GM21529 (cell line): ENCODE results near the gene NOL12.
"Not testable (repeated sequence)": the region's sequence is repeated elsewhere in the genome, so short reads cannot be mapped to it uniquely, and the experiment has no call there.

Experiments
- ATAC-seq: cut with Tn5 transposase; IDR thresholded peaks from one replicate; pipeline ENCODE4 v1.9.1; 2021; ENCODE audit not compliant: unreplicated experiment

Gene NOL12

GRCh38 chr22:37710675-37711074 is 24.5 kb downstream of the NOL12 start:
- no peak for ATAC-seq

- no peak for ATAC-seq
These were observed 25.3 kb downstream of the NOL12 start for GRCh38 chr22:37711490-37711889.

- no peak for ATAC-seq
These were observed 27.6 kb downstream of the NOL12 start for GRCh38 chr22:37713761-37714160.

- ATAC-seq, result no peak
These were observed 28.5 kb downstream of the NOL12 start for GRCh38 chr22:37714634-37715033.

- ATAC-seq, result no peak
These were observed 29.6 kb downstream of the NOL12 start for GRCh38 chr22:37715760-37716159.

- ATAC-seq, result no peak
These were observed 30.6 kb downstream of the NOL12 start for GRCh38 chr22:37716708-37717107.

GRCh38 chr22:37717235-37717634 is 31.1 kb downstream of the NOL12 start:
- ATAC-seq, result not testable (repeated sequence)

- ATAC-seq, result not testable (repeated sequence)
These were observed 31.7 kb downstream of the NOL12 start for GRCh38 chr22:37717746-37718305.

- ATAC-seq, result no peak
These were observed 39.6 kb downstream of the NOL12 start for GRCh38 chr22:37725551-37726240.

- no peak for ATAC-seq
These were observed 40.2 kb downstream of the NOL12 start for GRCh38 chr22:37726241-37726887.

GRCh38 chr22:37728620-37729019 is 42.5 kb downstream of the NOL12 start:
- no peak for ATAC-seq

- no peak for ATAC-seq
These were observed 45.8 kb downstream of the NOL12 start for GRCh38 chr22:37731804-37732471.

GRCh38 chr22:37732699-37733607 is 46.8 kb downstream of the NOL12 start:
- no peak for ATAC-seq

- no peak for ATAC-seq
These were observed 47.7 kb downstream of the NOL12 start for GRCh38 chr22:37733625-37734401.

GRCh38 chr22:37734402-37734700 is 48.2 kb downstream of the NOL12 start:
- ATAC-seq, result no peak

GRCh38 chr22:37734964-37735451 is 48.9 kb downstream of the NOL12 start:
- ATAC-seq, result no peak

- no peak for ATAC-seq
These were observed 52.9 kb downstream of the NOL12 start for GRCh38 chr22:37739035-37739434.

- no peak for ATAC-seq
These were observed 53.5 kb downstream of the NOL12 start for GRCh38 chr22:37739611-37740049.

GRCh38 chr22:37740455-37741311 is 54.5 kb downstream of the NOL12 start:
- no peak for ATAC-seq
